Spleen (tissue), 11 donors: ENCODE results near the gene SLC4A2. TPM values are rescaled to one million over a fixed set of nuclear protein-coding genes. Genes with fewer than 3 reads are reported as not detected.

ENCODE experiments used
- DNase-seq: peaks from one replicate; pipeline ENCODE4 v3.0.0-alpha.2; 2020
- H3K27ac ChIP-seq, 8 donors: fragments of 200-600 bp; sonication (generic) in 7 of 8; 1 replicate in 4 of 8; 2 replicates in 4 of 8; pipeline versions ENCODE4 v1.5.0 to v1.8.0; 2016 to 2021; ENCODE audit warnings: inconsistent platforms in 4 of 8, mild to moderate bottlenecking in 4 of 8, moderate library complexity in 1 of 8
- H3K27me3 ChIP-seq, 7 donors: fragments of 200-600 bp; sonication (generic) in 6 of 7; replicated peaks in 1 of 7; 1 replicate in 4 of 7; 2 replicates in 3 of 7; pipeline versions ENCODE4 v1.5.0 to v1.8.0; 2016 to 2021; ENCODE audit warnings: inconsistent platforms in 3 of 7, mild to moderate bottlenecking in 1 of 7
- H3K36me3 ChIP-seq, 6 donors: fragments of 200-600 bp; sonication (generic) in 5 of 6; 1 replicate in 4 of 6; 2 replicates in 2 of 6; pipeline versions ENCODE4 v1.5.0 to v1.8.0; 2016 to 2021; ENCODE audit warnings: inconsistent platforms in 2 of 6
- H3K4me1 ChIP-seq, 6 donors: fragments of 200-600 bp; sonication (generic) in 5 of 6; 1 replicate in 3 of 6; 2 replicates in 3 of 6; pipeline versions ENCODE4 v1.5.0 to v1.8.0; 2016 to 2021; ENCODE audit warnings: inconsistent platforms in 3 of 6
- H3K4me3 ChIP-seq, 8 donors: fragments of 200-600 bp; sonication (generic) in 7 of 8; 1 replicate in 4 of 8; 2 replicates in 4 of 8; pipeline versions ENCODE4 v1.5.0 to v1.8.0; 2016 to 2021; ENCODE audit warnings: inconsistent platforms in 4 of 8, mild to moderate bottlenecking in 4 of 8, moderate library complexity in 2 of 8
- H3K9me3 ChIP-seq, 8 donors: fragments of 200-600 bp; sonication (generic) in 7 of 8; 1 replicate in 4 of 8; 2 replicates in 4 of 8; pipeline versions ENCODE4 v1.5.0 to v1.8.0; 2016 to 2021; ENCODE audit warnings: inconsistent platforms in 4 of 8
- CTCF ChIP-seq, 11 experiments: fragments of 200-600 bp in 7 of 11; fragments of 450-650 bp in 4 of 11; sonication (generic) in 4 of 11; IDR thresholded peaks in 8 of 11; conservative IDR thresholded peaks in 3 of 11; 1 replicate in 7 of 11; 2 replicates in 4 of 11; pipeline versions ENCODE4 v1.4.0 to v1.8.0; 2016 to 2021; ENCODE audit warnings: antibody characterized with exemption in 11 of 11, inconsistent platforms in 4 of 11, mild to moderate bottlenecking in 1 of 11
- POLR2A ChIP-seq, 3 donors: fragments of 450-650 bp; IDR thresholded peaks; one replicate each; pipeline ENCODE4 v1.5.1; 2017; ENCODE audit warnings: antibody characterized with exemption in 3 of 3, mild to moderate bottlenecking in 1 of 3
- POLR2AphosphoS5 ChIP-seq, 3 donors: sonication (generic); formaldehyde crosslinking; IDR thresholded peaks; one replicate each; pipeline ENCODE4 v1.5.1; 2017; ENCODE audit warnings: antibody characterized with exemption in 3 of 3
- WGBS, 5 donors: extraction: QIAGEN DNeasy Blood & Tissue Kit in 3 of 5; methylation state at CpG; one replicate each; pipeline versions ENCODE4 v1.1.5 to v1.1.7; 2013 to 2018; 5-methylcytosine and 5-hydroxymethylcytosine counted together
- intact Hi-C: fragments of 100-400 bp; cut with DNase I; formaldehyde crosslinking; loops from one replicate; pipeline ENCODE4 v1.15.0; 2023; ENCODE audit warnings: low total_unique reads
- polyA plus RNA-seq, 3 donors: library from polyadenylated mRNA; stranded (reverse); fragments of 200-250 nt; gene quantifications; one replicate each; pipeline ENCODE4 v1.2.1, GENCODE V29; 2013
- total RNA-seq, 7 donors: library from RNA; depleted of rRNA in 3 of 7; stranded (reverse); fragments of >200 nt in 3 of 7; fragmentation: NEBNext Ultra II Directional in 4 of 7; extraction: Animal tissue kit (Norgen Biotek cat#: 25700) in 4 of 7; gene quantifications; one replicate each; pipeline versions ENCODE4 v1.1.0 to v1.2.1, GENCODE V29; 2016 to 2021
- donor health status: healthy with polysubstance abuse.
- donor health status: DM: no; HTN: no; CAD: no; lungs with moderate emphysema.
- donor health status: DM: no; HTN: no; CAD: no.
- donor health status: Bipolar disorder and iron deficiency.
- donor health status: healthy.
- donor health status: DM: no; HTN: no; CAD: no.
- donor health status: DM: yes; HTN: yes; CAD: no.

The SLC4A2 gene
- total and polyA plus RNA-seq, 10 donors, result 43.9 to 122 (median 90.9) TPM

GRCh38 chr7:151065516-151065915 lies 6.1 kb downstream of the SLC4A2 start:
- 84 to 97% (median 91%) methylated on average over 14 of the region's 14 CpGs for WGBS, 5 donors
- Histone ChIP-seq H3K4me3 (no peak overlapping the region), H3K9me3 (no peaks in the 10 kb centered on the region), H3K27me3 (no peaks in the 10 kb centered on the region), H3K4me1 (peaks cover 7 to 31% (median 19%) of the 10 kb centered on the region in 6 donors), H3K36me3 (peaks cover 0 to 89% (median 64%) of the 10 kb centered on the region in 6 donors), H3K27ac (no peak overlapping the region)
- intact Hi-C loops, result no loop called here
- DNase-seq, result no peak
- TF ChIP-seq POLR2AphosphoS5 (IDR thresholded peaks at IDR 0.05), result no peak
- TF ChIP-seq CTCF (IDR thresholded peaks at IDR 0.05 in 8 of 11, conservative IDR thresholded peaks at IDR 0.05 in 3 of 11), result no peak
- TF ChIP-seq POLR2A (IDR thresholded peaks at IDR 0.05), result no peak

DNA sequence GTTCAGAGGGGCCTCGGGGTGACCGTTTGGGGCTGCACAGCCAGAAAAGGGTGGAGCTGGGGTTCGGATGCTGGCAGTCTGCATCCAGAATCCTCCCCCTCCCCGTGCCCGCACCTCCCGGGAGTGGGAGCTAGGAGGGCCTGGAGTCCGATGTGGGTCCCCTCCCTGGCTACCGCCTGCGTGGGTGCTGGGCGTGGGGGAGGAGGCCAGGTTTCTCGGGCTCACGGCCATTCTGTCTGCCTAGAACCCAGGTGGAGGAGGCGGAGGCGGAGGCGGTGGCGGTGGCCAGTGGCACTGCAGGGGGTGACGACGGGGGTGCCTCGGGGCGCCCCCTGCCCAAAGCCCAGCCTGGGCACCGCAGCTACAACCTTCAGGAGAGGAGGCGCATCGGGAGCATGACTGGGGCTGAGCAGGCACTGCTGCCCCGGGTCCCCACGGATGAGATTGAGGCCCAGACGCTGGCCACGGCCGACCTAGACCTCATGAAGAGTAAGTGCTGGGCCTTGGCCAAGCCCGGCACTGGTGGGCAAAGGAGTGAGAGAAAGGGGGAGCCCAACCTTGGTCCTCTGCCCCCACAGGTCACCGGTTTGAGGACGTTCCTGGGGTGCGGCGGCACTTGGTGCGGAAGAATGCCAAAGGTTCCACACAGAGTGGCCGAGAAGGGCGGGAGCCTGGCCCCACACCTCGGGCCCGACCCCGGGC lies 7.0 kb downstream of the SLC4A2 start:
- Histone ChIP-seq H3K27me3 (no peaks in the 10 kb centered on the region), H3K27ac (no peak overlapping the region), H3K4me3 (no peak overlapping the region), H3K4me1 (peaks cover 0 to 22% (median 10%) of the 10 kb centered on the region in 6 donors), H3K36me3 (peaks cover 0 to 98% (median 73%) of the 10 kb centered on the region in 6 donors), H3K9me3 (no peaks in the 10 kb centered on the region)
- TF ChIP-seq CTCF (IDR thresholded peaks at IDR 0.05 in 8 of 11, conservative IDR thresholded peaks at IDR 0.05 in 3 of 11) (no peak), POLR2AphosphoS5 (IDR thresholded peaks at IDR 0.05) (peak in 1 of 3 donors; percentile 11), POLR2A (IDR thresholded peaks at IDR 0.05) (no peak)
- intact Hi-C loops, result no loop called here
- 94 to 97% (median 95%) methylated on average over 27 to 39 of the region's 39 CpGs for WGBS, 5 donors
- no peak for DNase-seq

DNA sequence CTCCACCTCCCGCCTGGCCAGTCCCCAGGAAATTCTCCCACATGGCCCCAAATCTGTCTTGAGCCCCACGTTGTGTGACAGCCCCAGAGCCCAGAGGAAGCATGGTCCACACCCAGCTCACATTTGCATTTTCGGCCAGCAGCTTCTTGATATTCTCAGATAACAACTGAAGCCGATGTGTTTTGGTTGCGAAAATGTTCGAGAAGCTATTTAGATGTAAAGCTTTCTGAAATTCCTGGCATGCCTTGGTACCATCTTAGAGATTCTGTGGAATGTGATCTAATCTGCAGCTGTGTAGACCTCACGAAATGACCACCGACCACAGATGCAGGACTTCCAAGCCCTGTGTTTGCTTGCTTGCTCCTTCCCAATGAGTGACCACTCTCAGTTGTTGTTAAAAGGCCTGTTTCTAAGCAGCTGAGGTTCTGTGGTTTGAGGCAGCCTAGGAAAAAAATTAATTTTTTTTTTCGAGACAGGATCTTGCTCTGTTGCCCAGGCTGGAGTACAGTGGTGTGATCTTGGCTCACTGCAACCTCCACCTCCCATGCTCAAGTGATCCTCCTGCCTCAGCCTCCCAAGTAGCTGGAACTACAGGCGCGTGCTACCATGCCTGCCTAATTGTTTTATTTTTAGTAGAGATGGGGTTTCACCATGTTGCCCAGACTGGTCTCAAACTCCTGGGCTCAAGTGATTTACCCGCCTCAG lies 8.8 kb downstream of the SLC4A2 start:
- intact Hi-C loops, result no loop called here
- peaks cover 0 to 100% (median 87%) of the 10 kb centered on the region in 6 donors for H3K36me3 ChIP-seq
- TF ChIP-seq POLR2A (IDR thresholded peaks at IDR 0.05) (no peak), POLR2AphosphoS5 (IDR thresholded peaks at IDR 0.05) (no peak), CTCF (IDR thresholded peaks at IDR 0.05 in 8 of 11, conservative IDR thresholded peaks at IDR 0.05 in 3 of 11) (no peak)
- peaks cover 0 to 4% (median 0%) of the 10 kb centered on the region in 6 donors for H3K4me1 ChIP-seq
- no peaks in the 10 kb centered on the region for H3K9me3 ChIP-seq
- DNase-seq, result no peak
- H3K27me3 ChIP-seq, result no peaks in the 10 kb centered on the region
- WGBS, 5 donors, result 89 to 94% (median 93%) methylated on average over 12 of the region's 12 CpGs
- no peak overlapping the region for H3K4me3 ChIP-seq
- no peak overlapping the region for H3K27ac ChIP-seq
